ENCODE measurements around the gene GNAL. TPM values are rescaled to one million over a fixed set of nuclear protein-coding genes. Genes with fewer than 3 reads are reported as not detected.
"Not testable (repeated sequence)": the region's sequence is repeated elsewhere in the genome, so short reads cannot be mapped to it uniquely, and the experiment has no call there.

GNAL gene
- total RNA-seq, 1 experiment from 2014 or later = 8.6 TPM

GRCh38 chr18:11839556-11839955 is 150.5 kb downstream of the GNAL start:
- no peak for DNase-seq (ENCODE audit: extremely low read depth, low read depth)

GRCh38 chr18:11840493-11840892 is 151.4 kb downstream of the GNAL start:
- no peak for DNase-seq (ENCODE audit: extremely low read depth, low read depth)

GRCh38 chr18:11842562-11842961 is 153.5 kb downstream of the GNAL start:
- no peak for DNase-seq (ENCODE audit: extremely low read depth, low read depth)

- DNase-seq (ENCODE audit: extremely low read depth, low read depth) = no peak
Observed at GRCh38 chr18:11844436-11844835, 155.4 kb downstream of the GNAL start.

- DNase-seq (ENCODE audit: extremely low read depth, low read depth) = no peak
Observed at GRCh38 chr18:11845654-11846053, 156.6 kb downstream of the GNAL start.

- DNase-seq (ENCODE audit: extremely low read depth, low read depth) = no peak
Observed at GRCh38 chr18:11847811-11848210, 158.7 kb downstream of the GNAL start.

GRCh38 chr18:11849279-11849678 is 160.2 kb downstream of the GNAL start:
- DNase-seq (ENCODE audit: extremely low read depth, low read depth) = no peak

GRCh38 chr18:11849841-11850634 is 161.0 kb downstream of the GNAL start:
- peak; percentile 96 for DNase-seq (ENCODE audit: extremely low read depth, low read depth)

- no peak for DNase-seq (ENCODE audit: extremely low read depth, low read depth)
Observed at GRCh38 chr18:11850821-11851145, 161.7 kb downstream of the GNAL start.

GRCh38 chr18:11851146-11851805 is 162.2 kb downstream of the GNAL start, which contains the start of gene CHMP1B:
CHMP1B (plus strand) TSS chr18:11851413; CDS start chr18:11851512, 99 bp downstream.
- peak; percentile 93 for DNase-seq (ENCODE audit: extremely low read depth, low read depth)

- DNase-seq (ENCODE audit: extremely low read depth, low read depth) = no peak
Observed at GRCh38 chr18:11851806-11852337, 162.8 kb downstream of the GNAL start.

- not testable (repeated sequence) for DNase-seq (ENCODE audit: extremely low read depth, low read depth)
Observed at GRCh38 chr18:11854554-11854953, 165.5 kb downstream of the GNAL start.

- peak; percentile 98 for DNase-seq (ENCODE audit: extremely low read depth, low read depth)
Observed at GRCh38 chr18:11857177-11857887, 168.3 kb downstream of the GNAL start.

GRCh38 chr18:11859282-11859830 is 170.3 kb downstream of the GNAL start:
- no peak for DNase-seq (ENCODE audit: extremely low read depth, low read depth)

- DNase-seq (ENCODE audit: extremely low read depth, low read depth) = peak; percentile 70
Observed at GRCh38 chr18:11859903-11860407, 170.9 kb downstream of the GNAL start.

- DNase-seq (ENCODE audit: extremely low read depth, low read depth) = no peak
Observed at GRCh38 chr18:11860594-11861450, 171.8 kb downstream of the GNAL start.

GRCh38 chr18:11861583-11862288 is 172.7 kb downstream of the GNAL start:
- DNase-seq (ENCODE audit: extremely low read depth, low read depth) = no peak

- no peak for DNase-seq (ENCODE audit: extremely low read depth, low read depth)
Observed at GRCh38 chr18:11862468-11863137, 173.5 kb downstream of the GNAL start.

- no peak for DNase-seq (ENCODE audit: extremely low read depth, low read depth)
Observed at GRCh38 chr18:11864471-11864870, 175.4 kb downstream of the GNAL start.

Measured in NCI-H460 (cell line).